ENCODE results near the gene MAP2.

Gene MAP2

DNA sequence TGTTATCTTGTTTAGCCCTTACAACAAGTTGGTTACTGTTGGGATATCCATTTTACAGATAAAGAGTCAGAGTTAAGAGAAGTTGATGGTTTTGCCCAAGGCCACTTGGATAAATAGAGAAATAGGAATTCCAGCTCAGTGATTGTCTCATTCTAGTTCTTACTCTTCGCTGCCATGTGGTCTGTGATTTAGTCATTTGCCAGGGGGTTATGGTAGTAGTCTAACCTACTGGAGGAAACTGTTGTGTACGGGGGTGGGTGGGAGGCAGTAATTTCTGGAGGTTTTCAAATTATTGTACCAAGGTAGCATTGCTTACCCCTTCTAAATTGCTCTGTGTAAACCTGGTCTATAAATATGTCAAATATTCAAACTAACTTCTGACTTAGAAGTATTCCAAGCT, 110.4 kb downstream of the MAP2 start:
- ATAC-seq: no peak
- DNase-seq: no peak

GRCh38 chr2:209536363-209536762, 112.5 kb downstream of the MAP2 start:
- no peak for DNase-seq
- ATAC-seq: no peak

DNA sequence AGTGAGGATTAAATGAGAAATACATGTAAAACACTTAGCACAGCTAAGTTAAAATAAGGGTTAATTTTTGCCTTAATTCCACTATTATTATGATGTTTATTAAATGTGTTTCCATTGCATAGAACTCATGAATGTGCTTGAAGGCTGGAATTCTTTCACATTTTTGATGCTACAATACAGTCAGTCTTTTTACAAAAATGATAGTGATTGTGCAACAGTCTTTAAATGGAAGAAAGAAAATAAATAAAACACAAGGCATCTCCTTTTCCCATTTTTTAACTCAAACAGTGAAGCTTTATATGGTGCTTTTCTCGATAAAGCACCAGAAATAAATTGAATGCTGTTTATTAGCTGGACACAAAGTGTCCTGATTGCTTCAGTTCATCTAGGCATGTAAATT, 123.9 kb downstream of the MAP2 start:
- no peak for DNase-seq
- no peak for ATAC-seq

DNA sequence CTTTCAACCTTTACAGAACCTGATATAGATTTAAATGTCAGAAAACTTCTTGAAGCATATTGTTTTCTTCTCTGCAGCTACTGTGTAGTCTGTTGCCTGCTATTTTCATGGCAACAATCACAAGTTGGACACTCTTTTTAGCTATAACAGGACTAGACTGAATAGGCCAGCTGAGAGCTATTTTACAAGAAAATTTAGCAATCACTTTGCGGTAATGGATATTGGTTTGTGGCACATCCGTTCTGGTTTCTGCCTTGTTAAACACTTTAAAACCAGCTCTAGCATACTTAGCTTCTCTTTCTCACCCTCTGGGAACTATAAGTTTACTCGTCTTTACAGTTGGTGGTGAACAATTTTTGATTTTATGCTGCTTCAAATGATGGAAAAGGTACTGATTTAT, 125.7 kb downstream of the MAP2 start:
- no peak for DNase-seq
- no peak for ATAC-seq

DNA sequence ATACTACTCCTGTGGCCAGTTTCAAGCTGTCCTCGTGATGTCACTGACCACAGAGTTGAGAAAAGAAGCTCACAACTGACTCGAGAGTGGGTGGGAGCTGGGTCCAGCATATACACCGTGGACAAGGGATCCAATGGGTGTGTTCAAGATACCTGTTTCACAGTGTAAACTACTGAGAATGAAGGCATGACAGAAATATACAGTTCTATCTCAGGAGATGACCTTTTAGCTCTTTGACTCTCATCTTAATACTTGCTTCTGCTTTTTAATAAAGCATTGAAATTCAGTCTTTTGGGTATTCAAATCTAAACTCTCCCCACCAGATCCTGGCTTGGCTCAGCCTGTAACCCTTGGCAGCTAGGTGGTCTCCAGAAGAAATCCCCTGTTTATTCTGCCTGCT, 130.1 kb downstream of the MAP2 start:
- no peak for ATAC-seq

DNA sequence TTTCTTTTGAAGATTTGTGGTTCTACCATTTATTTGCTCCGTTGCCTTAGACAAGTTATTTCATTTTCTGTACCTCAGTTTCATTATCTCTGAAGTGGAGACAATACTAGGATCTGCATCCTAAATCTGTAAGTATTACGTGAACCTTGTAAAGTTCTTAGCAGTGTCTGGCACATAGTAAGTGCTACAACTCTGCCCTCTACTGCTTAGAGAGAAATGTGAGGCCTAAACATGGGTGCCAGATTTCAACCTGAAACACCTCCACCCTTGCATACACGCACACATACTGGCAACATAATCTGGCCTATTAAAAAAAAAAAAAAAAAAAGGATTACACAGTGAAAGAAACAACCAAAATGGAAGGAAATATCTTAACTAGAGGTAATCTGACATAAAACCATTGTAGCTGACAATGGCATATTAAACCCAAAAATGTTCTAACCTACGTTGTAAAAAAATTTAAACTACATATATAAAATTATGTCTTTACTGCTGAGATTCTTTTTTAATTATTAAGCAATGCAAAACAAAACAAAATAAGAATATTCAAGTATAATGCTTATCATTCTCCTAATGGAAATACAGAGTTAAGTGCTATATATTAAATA, 132.6 kb downstream of the MAP2 start:
- no peak for ATAC-seq
- no peak for DNase-seq

More for the DNA sequence above, 130.1 kb downstream of the MAP2 start:
- no peak for DNase-seq

GRCh38 chr2:209560911-209561310, 137.1 kb downstream of the MAP2 start:
- ATAC-seq (no peak), DNase-seq (no peak)

GRCh38 chr2:209563453-209563852, 139.6 kb downstream of the MAP2 start:
- DNase-seq (no peak), ATAC-seq (no peak)

- ATAC-seq (no peak), DNase-seq (no peak)
Measured at GRCh38 chr2:209564816-209565215, 141.0 kb downstream of the MAP2 start.

- ATAC-seq (no peak), DNase-seq (no peak)
Measured at GRCh38 chr2:209565896-209566582, 142.2 kb downstream of the MAP2 start.

- no peak for DNase-seq
- no peak for ATAC-seq
Measured at GRCh38 chr2:209570194-209570593, 146.3 kb downstream of the MAP2 start.

DNA sequence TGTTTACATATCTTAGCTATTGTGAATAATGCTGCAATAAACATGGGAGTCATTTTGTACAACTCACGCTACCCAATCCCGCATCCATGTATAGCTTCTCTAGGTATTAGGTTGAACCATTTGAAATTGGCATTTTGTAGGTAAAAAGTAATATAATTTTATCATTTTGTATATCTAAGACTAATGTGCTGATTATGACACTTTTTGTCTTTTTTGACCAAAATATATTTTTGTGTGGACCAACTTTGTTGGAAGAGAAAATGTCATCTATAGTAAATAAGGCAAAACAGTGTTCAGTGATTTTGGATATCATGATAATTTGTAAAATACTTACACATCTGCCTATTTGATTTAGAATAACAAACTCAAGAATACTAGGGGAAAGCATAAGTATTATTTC, 150.7 kb downstream of the MAP2 start:
- DNase-seq: no peak
- no peak for ATAC-seq

- ATAC-seq (no peak), DNase-seq (no peak)
Measured at GRCh38 chr2:209577376-209578357, 153.8 kb downstream of the MAP2 start.

DNA sequence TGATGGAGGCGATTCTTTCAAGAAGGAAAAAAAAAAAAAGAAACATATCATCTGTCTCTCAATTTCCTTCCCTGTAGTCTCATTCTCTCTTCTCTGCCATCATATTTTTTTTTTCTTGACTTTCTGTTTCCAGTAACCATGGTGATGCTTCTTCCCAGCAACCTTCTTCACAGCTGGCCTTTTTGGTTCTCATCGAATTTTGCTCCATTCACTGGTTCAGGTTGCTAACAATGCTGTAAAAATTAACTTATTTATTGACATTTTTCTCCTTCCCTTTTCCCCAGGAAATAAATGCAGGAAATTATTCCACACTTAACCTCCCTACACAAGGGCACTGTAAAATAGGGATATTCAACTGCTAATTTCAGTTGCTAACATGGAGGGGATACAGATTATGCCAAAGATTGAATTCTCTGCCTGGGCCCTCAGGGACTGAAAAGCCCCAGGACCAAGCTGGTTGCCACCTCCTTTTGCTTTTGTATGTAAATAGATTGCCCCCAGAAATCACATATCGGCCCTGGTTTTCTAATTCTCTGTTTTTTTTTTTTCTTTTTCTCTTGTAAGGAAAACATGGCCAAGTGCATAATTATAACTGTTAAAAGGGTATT, 154.7 kb downstream of the MAP2 start:
- ATAC-seq (no peak), DNase-seq (no peak)

DNA sequence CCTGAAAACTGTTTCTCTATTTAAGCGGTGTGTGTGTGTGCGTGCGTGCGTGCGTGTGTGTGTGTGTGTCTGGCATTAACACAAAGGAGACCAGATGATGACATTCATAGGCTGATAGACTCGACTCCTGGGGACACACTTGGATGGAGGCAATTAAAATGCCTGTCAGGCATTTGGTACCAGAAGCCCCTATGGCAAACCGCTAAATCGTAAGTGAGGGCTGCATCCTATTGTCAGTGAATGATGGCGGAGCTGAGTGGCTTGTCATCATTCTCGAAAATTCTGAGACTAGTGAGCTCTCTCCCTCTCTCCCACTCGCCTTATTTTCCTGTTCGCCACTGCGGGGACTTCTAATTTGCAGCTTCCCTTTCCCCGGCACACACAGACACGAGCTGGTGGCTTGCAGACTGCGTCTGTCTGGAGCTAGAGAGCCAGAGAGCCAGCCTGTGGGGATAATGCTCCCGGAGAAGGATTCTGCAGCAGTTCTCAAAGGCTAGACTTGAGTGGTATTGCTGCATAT, 155.4 kb downstream of the MAP2 start:
- DNase-seq: no peak
- no peak for ATAC-seq

DNA sequence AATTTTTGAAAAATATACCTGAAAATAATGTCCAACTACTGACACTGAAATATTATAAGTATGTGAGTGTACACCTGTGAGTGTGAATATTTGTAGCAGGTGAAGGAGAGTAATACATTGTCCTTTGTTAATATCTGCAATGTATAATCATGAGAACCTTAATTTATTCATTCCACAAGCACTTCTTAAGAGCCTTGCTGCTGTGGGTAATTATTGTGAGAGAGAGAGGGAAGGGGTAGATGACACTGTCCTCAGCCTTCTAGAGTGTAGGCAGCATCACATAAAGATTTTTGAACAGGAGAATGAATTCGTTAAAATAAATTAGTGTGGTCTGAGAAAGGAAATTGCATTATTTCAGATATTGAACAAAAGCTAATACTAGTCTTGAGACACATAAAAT, 157.2 kb downstream of the MAP2 start:
- no peak for ATAC-seq
- no peak for DNase-seq

- DNase-seq: no peak
- ATAC-seq: no peak
Measured at GRCh38 chr2:209582281-209582680, 158.4 kb downstream of the MAP2 start.

GRCh38 chr2:209584472-209584871, 160.6 kb downstream of the MAP2 start:
- ATAC-seq: no peak
- no peak for DNase-seq

DNA sequence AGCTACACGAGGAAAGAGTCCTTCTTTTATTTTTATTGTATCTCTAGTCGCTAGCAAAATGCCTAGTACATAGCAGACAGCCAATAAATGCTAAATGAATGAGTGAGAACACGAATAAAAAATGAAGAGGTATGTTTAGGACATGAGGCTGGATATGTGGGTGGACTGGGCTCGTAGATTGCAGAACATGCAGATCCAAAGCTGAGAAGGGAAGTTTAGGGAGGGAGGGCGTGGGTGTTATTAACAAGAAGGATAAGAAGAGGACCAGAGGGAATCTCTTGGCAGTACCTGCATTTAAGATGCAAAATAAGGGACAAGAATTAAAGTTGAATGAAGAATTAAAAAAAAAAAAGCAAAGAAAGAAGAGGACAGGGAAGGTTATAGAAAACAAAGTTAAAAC, 161.1 kb downstream of the MAP2 start:
- no peak for DNase-seq
- ATAC-seq: no peak

- no peak for ATAC-seq
- DNase-seq: no peak
Measured at GRCh38 chr2:209591021-209591420, 167.2 kb downstream of the MAP2 start.

DNA sequence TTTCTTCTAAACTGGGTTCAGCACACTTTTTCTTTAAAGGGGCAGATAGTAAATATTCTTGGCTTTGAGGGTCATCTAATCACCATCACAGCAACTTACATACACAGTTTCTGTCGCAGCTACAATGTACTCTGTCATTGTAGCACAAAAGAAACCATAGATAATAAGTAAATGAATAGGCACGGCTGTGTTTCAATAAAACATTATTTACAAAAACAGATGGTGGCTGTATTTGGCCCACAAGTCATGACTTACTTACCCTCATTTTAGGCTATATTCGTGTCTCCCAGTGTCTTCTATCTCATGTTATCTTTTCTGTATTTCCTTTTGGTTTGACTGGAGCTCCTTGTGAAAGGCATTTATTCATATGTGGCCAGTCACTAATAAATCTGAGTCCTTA, 168.3 kb downstream of the MAP2 start:
- no peak for ATAC-seq
- DNase-seq: no peak

DNA sequence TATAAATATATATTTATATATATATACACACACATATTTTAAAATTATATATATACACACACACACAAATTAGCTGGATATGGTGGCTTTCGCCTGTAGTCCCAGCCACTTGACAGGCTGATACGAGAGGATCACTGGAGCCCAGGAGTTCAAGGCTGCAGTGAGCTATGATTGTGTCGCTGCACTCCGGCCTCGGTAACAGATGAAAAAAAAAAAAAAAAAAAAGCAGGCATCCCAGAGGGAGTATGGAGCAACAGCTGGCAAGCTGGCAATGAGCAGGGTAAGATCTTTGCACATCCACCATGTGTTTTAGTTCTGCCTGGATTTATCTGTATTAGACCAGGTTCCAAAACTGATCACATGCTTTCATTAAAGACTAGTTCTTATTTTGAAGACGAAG, 170.1 kb downstream of the MAP2 start:
- DNase-seq (no peak), ATAC-seq (no peak)

Data from stimulated activated naive CD8-positive, alpha-beta T cell treated with anti-CD3 and anti-CD28 coated beads, Interleukin-15, Interleukin-2, amounts not matched to agents 100 U/mL and 50 U/mL, for 24 hours (primary cell).